Ectodermal cell (in vitro differentiated cells): Measurements from ENCODE around the gene GARIN3.

ENCODE experiments used
- H3K27ac ChIP-seq: 2 replicates; pipeline ENCODE4 v1.7.0; 2013; ENCODE audit warnings: mild to moderate bottlenecking, low read depth, low read length; ENCODE audit not compliant: insufficient read depth, poor library complexity, severe bottlenecking
- H3K27me3 ChIP-seq: 2 replicates; pipeline ENCODE4 v1.7.0; 2013; ENCODE audit warnings: mild to moderate bottlenecking, low read length; ENCODE audit not compliant: insufficient read depth, control insufficient read depth, poor library complexity, severe bottlenecking
- H3K36me3 ChIP-seq: one replicate; pipeline ENCODE4 v1.7.0; 2013; ENCODE audit warnings: low read length; ENCODE audit not compliant: control insufficient read depth, insufficient read depth
- H3K4me1 ChIP-seq: one replicate; pipeline ENCODE4 v1.7.0; 2013; ENCODE audit warnings: low read length; ENCODE audit not compliant: control insufficient read depth, insufficient read depth
- H3K4me3 ChIP-seq: 2 replicates; pipeline ENCODE4 v1.7.0; 2013; ENCODE audit warnings: low read depth, low read length, control low read depth; ENCODE audit not compliant: insufficient read depth
- H3K9me3 ChIP-seq: 2 replicates; pipeline ENCODE4 v1.7.0; 2013; ENCODE audit warnings: mild to moderate bottlenecking, low read length, moderate library complexity; ENCODE audit not compliant: control insufficient read depth
- WGBS, 2 experiments: methylation state at CpG; one replicate each; pipeline ENCODE4 v1.1.7; 2013; ENCODE audit warnings: missing lambda C conversion rate in 2 of 2; 5-methylcytosine and 5-hydroxymethylcytosine counted together

Gene GARIN3

GRCh38 chr5:157148734-157149615, 17.1 kb downstream of the GARIN3 start:
- no peaks in the 10 kb centered on the region for H3K9me3 ChIP-seq
- no peaks in the 10 kb centered on the region for H3K27me3 ChIP-seq
- no peak overlapping the region for H3K27ac ChIP-seq
- WGBS, 2 experiments, result 87 to 90% methylated on average over 12 to 14 of the region's 14 CpGs
- no peak overlapping the region for H3K4me3 ChIP-seq
- H3K4me1 ChIP-seq, result no peaks in the 10 kb centered on the region
- no peaks in the 10 kb centered on the region for H3K36me3 ChIP-seq

- peak overlapping the region; percentile 88 for H3K4me3 ChIP-seq
- no peaks in the 10 kb centered on the region for H3K9me3 ChIP-seq
- no peak overlapping the region for H3K27ac ChIP-seq
- WGBS, 2 experiments, result 59 to 64% methylated on average over 33 of the region's 33 CpGs
- H3K27me3 ChIP-seq, result no peaks in the 10 kb centered on the region
- peaks cover 4% of the 10 kb centered on the region for H3K36me3 ChIP-seq
- peaks cover 2% of the 10 kb centered on the region for H3K4me1 ChIP-seq
These were observed 22.7 kb downstream of the GARIN3 start for GRCh38 chr5:157143127-157143971.

- peak within 1 kb of the TSS; percentile 31 for H3K27ac ChIP-seq
- H3K36me3 ChIP-seq, result peaks cover 4% of the 10 kb centered on the region
- no peaks in the 10 kb centered on the region for H3K27me3 ChIP-seq
- no peaks in the 10 kb centered on the region for H3K9me3 ChIP-seq
- peak within 1 kb of the TSS; percentile 88 for H3K4me3 ChIP-seq
- 1 to 2% methylated on average over 48 of the region's 48 CpGs for WGBS, 2 experiments
- H3K4me1 ChIP-seq, result peaks cover 2% of the 10 kb centered on the region
These were observed 23.5 kb downstream of the GARIN3 start, which contains the start of gene MED7 for GRCh38 chr5:157142317-157143126. TSS of gene MED7 (minus strand) at chr5:157142865. CDS start at chr5:157139431, 3,434 bp downstream.

GRCh38 chr5:157137691-157138090, 28.4 kb downstream of the GARIN3 start:
- Histone ChIP-seq H3K9me3 (no peaks in the 10 kb centered on the region), H3K4me1 (peaks cover 2% of the 10 kb centered on the region), H3K27ac (no peak overlapping the region), H3K36me3 (peaks cover 4% of the 10 kb centered on the region), H3K27me3 (no peaks in the 10 kb centered on the region), H3K4me3 (no peak overlapping the region)
- WGBS, 2 experiments, result 96% methylated on average over 6 of the region's 6 CpGs

- no CpG with 5 or more reads among the region's 1 CpG for WGBS, 2 experiments
These were observed 33.8 kb downstream of the GARIN3 start for GRCh38 chr5:157132281-157132612.

GRCh38 chr5:157130925-157131324, 35.1 kb downstream of the GARIN3 start:
- Histone ChIP-seq H3K36me3 (no peaks in the 10 kb centered on the region), H3K27me3 (no peaks in the 10 kb centered on the region), H3K27ac (no peak overlapping the region), H3K4me3 (no peak overlapping the region), H3K4me1 (no peaks in the 10 kb centered on the region), H3K9me3 (no peaks in the 10 kb centered on the region)
- 69 to 90% methylated on average over 5 of the region's 7 CpGs for WGBS, 2 experiments

More at GRCh38 chr5:157132281-157132612, 33.8 kb downstream of the GARIN3 start:
- Histone ChIP-seq H3K4me3 (no peak overlapping the region), H3K9me3 (no peaks in the 10 kb centered on the region), H3K27ac (no peak overlapping the region), H3K36me3 (no peaks in the 10 kb centered on the region), H3K4me1 (no peaks in the 10 kb centered on the region), H3K27me3 (no peaks in the 10 kb centered on the region)

- Histone ChIP-seq H3K4me3 (no peak overlapping the region), H3K27me3 (no peaks in the 10 kb centered on the region), H3K4me1 (no peaks in the 10 kb centered on the region), H3K27ac (no peak overlapping the region), H3K9me3 (no peaks in the 10 kb centered on the region), H3K36me3 (no peaks in the 10 kb centered on the region)
These were observed 44.4 kb downstream of the GARIN3 start for GRCh38 chr5:157121709-157122108.

GRCh38 chr5:157120102-157120501, 46.0 kb downstream of the GARIN3 start:
- H3K9me3 ChIP-seq, result no peaks in the 10 kb centered on the region
- no peaks in the 10 kb centered on the region for H3K36me3 ChIP-seq
- H3K4me3 ChIP-seq, result no peak overlapping the region
- WGBS, 2 experiments, result 61 to 64% methylated on average over 1 of the region's 1 CpG
- H3K4me1 ChIP-seq, result no peaks in the 10 kb centered on the region
- H3K27ac ChIP-seq, result no peak overlapping the region
- H3K27me3 ChIP-seq, result no peaks in the 10 kb centered on the region

- Histone ChIP-seq H3K36me3 (no peaks in the 10 kb centered on the region), H3K4me3 (no peak overlapping the region), H3K27me3 (no peaks in the 10 kb centered on the region), H3K27ac (no peak overlapping the region), H3K4me1 (no peaks in the 10 kb centered on the region), H3K9me3 (no peaks in the 10 kb centered on the region)
- 87% methylated on average over 6 of the region's 6 CpGs for WGBS, 2 experiments
These were observed 49.5 kb downstream of the GARIN3 start for GRCh38 chr5:157116483-157116954.
